HG03521 (cell line): ENCODE measurements around the gene KRTAP4-12.
"Not testable (repeated sequence)": the region's sequence is repeated elsewhere in the genome, so short reads cannot be mapped to it uniquely, and the experiment has no call there.

Experiments
- ATAC-seq: cut with Tn5 transposase; IDR thresholded peaks from one replicate; pipeline ENCODE4 v1.9.1; 2021; ENCODE audit warnings: mild to moderate bottlenecking, moderate library complexity; ENCODE audit not compliant: unreplicated experiment

KRTAP4-12 gene

GRCh38 chr17:41098042-41098441, 25.9 kb downstream of the KRTAP4-12 start, which contains the start of gene KRTAP4-8:
Gene KRTAP4-8, minus strand, starts transcription at chr17:41098142. Its CDS starts 58 bp downstream, at chr17:41098084.
- ATAC-seq = no peak

GRCh38 chr17:41096055-41096454, 27.9 kb downstream of the KRTAP4-12 start:
- ATAC-seq = no peak

DNA sequence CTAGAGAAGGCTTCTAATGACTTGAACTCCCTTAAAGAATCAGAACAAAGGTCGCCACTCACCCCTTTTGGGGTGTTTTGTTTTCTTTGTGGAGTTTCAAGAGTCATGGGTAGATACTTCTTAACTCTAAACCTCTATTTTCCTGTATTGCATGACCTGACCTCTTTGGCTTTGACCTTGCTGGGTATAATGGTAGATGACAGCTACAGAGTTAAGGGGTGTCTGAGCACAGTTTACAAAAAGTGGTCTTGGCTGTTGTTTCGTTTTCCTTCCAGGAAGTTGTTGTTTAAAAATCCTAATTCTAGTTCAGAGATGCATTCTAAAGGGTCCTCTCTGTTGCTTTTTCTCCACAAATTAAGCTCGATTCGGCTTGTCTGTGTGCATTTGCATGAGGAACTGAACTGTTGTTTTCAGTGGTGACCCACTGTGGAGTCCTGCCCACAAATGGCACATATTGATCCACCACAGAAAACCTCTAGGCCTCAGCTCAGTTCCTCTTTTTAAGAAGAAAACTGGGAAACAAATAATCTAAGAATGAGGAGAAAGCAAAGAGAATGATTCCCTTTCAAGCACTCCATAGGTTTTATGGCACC, 35.1 kb downstream of the KRTAP4-12 start:
- not testable (repeated sequence) for ATAC-seq

DNA sequence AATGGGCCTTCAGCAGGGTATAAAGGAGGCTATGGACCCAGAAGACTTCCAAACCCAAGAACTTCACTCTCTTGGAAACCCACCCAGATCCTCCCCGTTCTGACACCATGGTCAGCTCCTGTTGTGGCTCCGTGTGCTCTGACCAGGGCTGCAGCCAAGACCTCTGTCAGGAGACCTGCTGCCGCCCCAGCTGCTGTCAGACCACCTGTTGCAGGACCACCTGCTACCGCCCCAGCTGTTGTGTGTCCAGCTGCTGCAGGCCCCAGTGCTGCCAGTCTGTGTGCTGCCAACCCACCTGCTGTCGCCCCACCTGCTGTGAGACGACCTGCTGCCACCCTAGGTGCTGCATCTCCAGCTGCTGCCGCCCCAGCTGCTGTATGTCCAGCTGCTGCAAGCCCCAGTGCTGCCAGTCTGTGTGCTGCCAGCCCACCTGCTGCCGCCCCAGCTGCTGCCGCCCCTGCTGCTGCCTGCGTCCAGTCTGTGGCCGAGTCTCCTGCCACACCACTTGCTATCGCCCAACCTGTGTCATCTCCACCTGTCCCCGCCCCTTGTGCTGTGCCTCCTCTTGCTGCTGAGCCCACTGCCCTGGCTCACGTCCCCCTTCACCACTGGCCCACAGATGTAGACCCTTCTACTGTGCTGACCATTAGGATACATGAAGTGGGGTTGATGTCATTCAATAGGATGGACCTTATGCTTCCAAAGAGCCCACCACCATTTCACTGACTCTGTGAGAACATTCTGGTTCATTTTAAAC, 39.7 kb downstream of the KRTAP4-12 start, which contains the start of gene KRTAP4-7:
TSS of gene KRTAP4-7 (plus strand) at position 51 of the 757 bp plus-strand sequence. CDS start at position 108, 57 bp downstream.
- ATAC-seq = not testable (repeated sequence)

DNA sequence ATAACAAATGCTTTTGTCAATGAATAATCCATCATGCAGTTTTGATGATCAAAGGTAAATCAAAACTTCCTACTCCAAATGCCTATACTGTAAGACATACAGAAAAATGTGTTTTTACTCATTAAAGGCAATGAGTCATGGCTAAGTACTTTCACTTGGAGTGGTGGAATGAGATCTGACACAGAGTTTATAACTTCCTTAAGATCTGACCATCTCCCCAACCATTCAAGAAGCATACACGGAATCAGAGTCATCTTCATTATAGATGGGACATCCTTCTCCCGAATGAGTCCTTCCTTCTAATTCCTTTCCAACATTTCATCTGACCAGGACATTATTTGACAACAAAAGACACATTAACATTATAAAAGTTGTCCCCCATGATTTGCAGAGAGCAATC, 40.6 kb downstream of the KRTAP4-12 start:
- not testable (repeated sequence) for ATAC-seq

DNA sequence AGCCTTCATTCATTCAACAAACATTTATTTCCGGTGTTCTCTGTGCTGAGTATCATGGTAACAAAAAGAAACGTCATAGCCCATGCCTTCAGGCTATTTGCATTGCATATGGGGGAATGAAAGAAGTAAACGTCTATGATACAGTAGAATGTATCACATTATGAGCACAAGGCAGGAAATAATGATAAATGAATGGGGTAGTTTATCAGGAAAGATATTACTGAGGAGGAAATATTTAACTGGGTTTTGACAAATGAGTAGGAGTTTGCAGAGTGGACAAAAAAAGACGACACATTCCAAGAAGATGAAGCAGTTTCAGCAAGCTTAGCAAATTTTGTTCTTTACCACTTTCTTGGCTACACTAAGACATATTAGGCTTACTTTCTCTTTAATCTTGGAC, 41.4 kb downstream of the KRTAP4-12 start:
- no peak for ATAC-seq

GRCh38 chr17:41076788-41077187, 47.2 kb downstream of the KRTAP4-12 start:
- ATAC-seq = no peak

- no peak for ATAC-seq
Measured at GRCh38 chr17:41073676-41074075, 50.3 kb downstream of the KRTAP4-12 start.
